Measurements from ENCODE around the gene CSMD2. TPM values are rescaled to one million over a fixed set of nuclear protein-coding genes. Genes with fewer than 3 reads are reported as not detected.

CSMD2 gene
- total RNA-seq, 4 donors from 2014 or later = 0.16 to 1.00 (median 0.27) TPM; not detected in 1

DNA sequence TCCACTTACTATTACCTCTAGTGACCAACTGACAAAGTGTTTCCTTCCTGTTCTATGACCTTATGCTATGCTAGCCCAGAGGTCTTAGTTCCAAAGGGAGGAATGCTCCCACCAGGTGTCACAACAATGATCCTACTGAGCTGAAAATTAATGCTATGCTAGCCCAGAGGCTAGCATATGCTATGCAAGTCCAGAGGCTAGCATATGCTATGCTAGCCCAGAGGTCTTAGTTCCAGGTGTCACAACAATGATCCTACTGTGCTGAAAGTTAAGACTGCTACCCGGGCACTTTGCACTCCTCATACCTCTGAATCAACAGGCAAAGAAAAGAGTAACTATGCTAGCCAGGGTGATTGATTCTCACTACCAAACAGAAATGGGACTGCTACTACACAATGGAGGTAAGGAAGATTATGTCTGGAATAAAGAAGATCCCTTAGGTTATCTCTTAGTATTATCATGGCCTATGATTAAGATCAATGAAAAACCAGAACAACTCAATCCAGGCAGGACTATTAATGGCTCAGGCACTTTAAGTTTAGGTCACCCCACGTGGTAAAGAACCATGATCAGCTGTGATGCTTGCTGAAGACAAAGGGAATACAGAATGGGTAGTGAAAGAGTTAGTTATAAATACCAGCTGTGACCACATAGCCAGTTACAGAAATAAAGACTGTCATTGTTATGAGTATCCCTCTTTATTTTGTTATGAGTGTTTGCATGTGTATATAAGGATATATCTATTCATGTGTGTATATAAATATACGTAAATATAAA lies 114.1 kb downstream of the CSMD2 start:
- Histone ChIP-seq H3K27ac (no peak overlapping the region), H3K9me3 (no peaks in the 10 kb centered on the region), H3K36me3 (no peaks in the 10 kb centered on the region), H3K4me1 (no peaks in the 10 kb centered on the region), H3K27me3 (no peaks in the 10 kb centered on the region), H3K4me3 (no peak overlapping the region)
- intact Hi-C loops (cut with DNase I; ENCODE audit: low total_unique reads) (no loop called here), in situ Hi-C loops (cut with MboI; ENCODE audit: low pct_ligation_motif_present in 1 of 4, low pct_unique_long_range_greater_than_20kb in 1 of 4, low sequenced_read_pairs in 3 of 4) (no loop called here)
- DNase-seq = no peak
- no peak for TF ChIP-seq POLR2AphosphoS5 (IDR thresholded peaks at IDR 0.05)
- TF ChIP-seq EP300 (IDR thresholded peaks at IDR 0.05; ENCODE audit: low read depth) = no peak
- TF ChIP-seq POLR2A (IDR thresholded peaks at IDR 0.05) = no peak
- TF ChIP-seq, protein P1, sequence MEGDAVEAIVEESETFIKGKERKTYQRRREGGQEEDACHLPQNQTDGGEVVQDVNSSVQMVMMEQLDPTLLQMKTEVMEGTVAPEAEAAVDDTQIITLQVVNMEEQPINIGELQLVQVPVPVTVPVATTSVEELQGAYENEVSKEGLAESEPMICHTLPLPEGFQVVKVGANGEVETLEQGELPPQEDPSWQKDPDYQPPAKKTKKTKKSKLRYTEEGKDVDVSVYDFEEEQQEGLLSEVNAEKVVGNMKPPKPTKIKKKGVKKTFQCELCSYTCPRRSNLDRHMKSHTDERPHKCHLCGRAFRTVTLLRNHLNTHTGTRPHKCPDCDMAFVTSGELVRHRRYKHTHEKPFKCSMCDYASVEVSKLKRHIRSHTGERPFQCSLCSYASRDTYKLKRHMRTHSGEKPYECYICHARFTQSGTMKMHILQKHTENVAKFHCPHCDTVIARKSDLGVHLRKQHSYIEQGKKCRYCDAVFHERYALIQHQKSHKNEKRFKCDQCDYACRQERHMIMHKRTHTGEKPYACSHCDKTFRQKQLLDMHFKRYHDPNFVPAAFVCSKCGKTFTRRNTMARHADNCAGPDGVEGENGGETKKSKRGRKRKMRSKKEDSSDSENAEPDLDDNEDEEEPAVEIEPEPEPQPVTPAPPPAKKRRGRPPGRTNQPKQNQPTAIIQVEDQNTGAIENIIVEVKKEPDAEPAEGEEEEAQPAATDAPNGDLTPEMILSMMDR (IDR thresholded peaks at IDR 0.05) = no peak
- 58 to 59% methylated on average over 2 to 3 of the region's 3 CpGs for WGBS, 2 donors (ENCODE audit: low coverage in 1 of 2)

DNA sequence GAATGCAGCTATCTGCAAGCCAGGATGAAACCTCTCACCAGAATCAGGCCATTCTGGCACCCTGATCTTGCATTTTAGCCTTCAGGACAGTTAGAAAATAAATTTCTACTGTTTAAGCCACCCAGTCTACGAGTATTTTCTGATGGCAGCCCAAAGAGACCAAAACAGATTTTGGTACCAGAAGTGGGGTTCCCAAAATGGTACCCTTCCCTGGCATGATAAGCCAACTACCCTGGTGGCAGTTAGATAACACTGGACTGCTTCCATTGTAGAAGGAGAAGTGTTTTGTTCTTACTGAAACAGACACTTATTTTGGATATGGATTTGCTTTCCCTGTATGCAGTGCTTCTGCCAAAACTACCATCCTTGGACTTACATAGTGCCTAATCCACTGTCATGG lies 115.0 kb downstream of the CSMD2 start:
- H3K9me3 ChIP-seq = no peaks in the 10 kb centered on the region
- H3K27me3 ChIP-seq = no peaks in the 10 kb centered on the region
- no peaks in the 10 kb centered on the region for H3K36me3 ChIP-seq
- intact Hi-C loops (cut with DNase I; ENCODE audit: low total_unique reads) (no loop called here), in situ Hi-C loops (cut with MboI; ENCODE audit: low pct_ligation_motif_present in 1 of 4, low pct_unique_long_range_greater_than_20kb in 1 of 4, low sequenced_read_pairs in 3 of 4) (no loop called here)
- no peaks in the 10 kb centered on the region for H3K4me1 ChIP-seq
- no peak overlapping the region for H3K27ac ChIP-seq
- no peak for DNase-seq
- TF ChIP-seq, protein P1 (IDR thresholded peaks at IDR 0.05) = no peak
- TF ChIP-seq EP300 (IDR thresholded peaks at IDR 0.05; ENCODE audit: low read depth) (no peak), POLR2AphosphoS5 (IDR thresholded peaks at IDR 0.05) (no peak), POLR2A (IDR thresholded peaks at IDR 0.05) (no peak)
- no peak overlapping the region for H3K4me3 ChIP-seq
- WGBS, 2 donors (ENCODE audit: low coverage in 1 of 2) = 20 to 36% methylated on average over 1 of the region's 1 CpG

DNA sequence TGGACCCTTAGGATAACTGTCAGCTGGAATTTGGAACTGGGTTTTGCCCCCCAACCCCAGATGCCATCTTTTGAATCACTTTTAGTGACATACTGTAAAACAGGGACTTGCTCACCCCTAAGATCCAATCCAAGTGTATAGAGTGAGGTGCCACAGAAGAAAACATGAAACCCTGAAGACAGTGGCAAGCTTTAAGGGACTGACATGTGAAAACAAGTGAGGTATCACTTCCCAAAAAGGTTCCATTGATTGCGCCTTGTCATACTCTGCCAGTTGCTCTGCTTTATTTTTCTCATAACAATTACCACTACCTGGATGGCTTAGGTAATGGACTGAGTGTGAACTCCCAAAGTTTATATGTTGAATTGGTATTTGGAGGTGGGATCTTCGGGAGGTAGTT lies 115.6 kb downstream of the CSMD2 start:
- no peaks in the 10 kb centered on the region for H3K9me3 ChIP-seq
- no peak for DNase-seq
- H3K4me1 ChIP-seq = no peaks in the 10 kb centered on the region
- TF ChIP-seq EP300 (IDR thresholded peaks at IDR 0.05; ENCODE audit: low read depth) = no peak
- TF ChIP-seq, protein P1 (IDR thresholded peaks at IDR 0.05) = no peak
- TF ChIP-seq POLR2A (IDR thresholded peaks at IDR 0.05) = no peak
- TF ChIP-seq POLR2AphosphoS5 (IDR thresholded peaks at IDR 0.05) = no peak
- H3K27me3 ChIP-seq = no peaks in the 10 kb centered on the region
- in situ Hi-C loops (cut with MboI; ENCODE audit: low pct_ligation_motif_present in 1 of 4, low pct_unique_long_range_greater_than_20kb in 1 of 4, low sequenced_read_pairs in 3 of 4) (no loop called here), intact Hi-C loops (cut with DNase I; ENCODE audit: low total_unique reads) (no loop called here)
- no peaks in the 10 kb centered on the region for H3K36me3 ChIP-seq
- 33 to 43% methylated on average over 1 to 2 of the region's 2 CpGs for WGBS, 2 donors (ENCODE audit: low coverage in 1 of 2)
- H3K4me3 ChIP-seq = no peak overlapping the region
- H3K27ac ChIP-seq = no peak overlapping the region

DNA sequence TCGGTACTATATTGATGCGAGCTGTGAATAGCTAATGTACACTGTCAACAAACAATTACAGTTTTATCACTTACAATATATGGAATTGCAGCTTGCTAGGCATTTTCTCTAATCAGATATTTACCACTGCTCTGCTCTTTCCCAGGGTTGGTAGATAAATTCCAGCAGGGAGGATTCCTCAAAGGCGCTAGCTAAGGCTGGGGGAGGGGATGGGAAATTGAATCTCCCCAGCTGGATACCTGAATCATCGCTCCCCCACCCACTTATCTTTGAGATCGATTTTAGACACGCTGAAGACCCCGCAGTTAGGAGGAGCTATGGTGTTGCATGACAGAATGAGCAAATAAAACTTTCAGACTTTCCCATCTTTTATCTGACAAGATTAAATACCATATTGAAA lies 127.2 kb downstream of the CSMD2 start:
- Histone ChIP-seq H3K4me1 (no peaks in the 10 kb centered on the region), H3K36me3 (no peaks in the 10 kb centered on the region), H3K27me3 (peaks cover 4% of the 10 kb centered on the region), H3K4me3 (no peak overlapping the region), H3K9me3 (no peaks in the 10 kb centered on the region), H3K27ac (no peak overlapping the region)
- TF ChIP-seq, protein P1 (IDR thresholded peaks at IDR 0.05) = no peak
- TF ChIP-seq EP300 (IDR thresholded peaks at IDR 0.05; ENCODE audit: low read depth) (no peak), POLR2A (IDR thresholded peaks at IDR 0.05) (no peak), POLR2AphosphoS5 (IDR thresholded peaks at IDR 0.05) (no peak)
- DNase-seq = no peak
- intact Hi-C loops (cut with DNase I; ENCODE audit: low total_unique reads) (no loop called here), in situ Hi-C loops (cut with MboI; ENCODE audit: low pct_ligation_motif_present in 1 of 4, low pct_unique_long_range_greater_than_20kb in 1 of 4, low sequenced_read_pairs in 3 of 4) (no loop called here)
- 52 to 57% methylated on average over 3 to 7 of the region's 7 CpGs for WGBS, 2 donors (ENCODE audit: low coverage in 1 of 2)

Data from transverse colon (tissue), 4 donors.